ENCODE results near the gene HDAC5. TPM values are rescaled to one million over a fixed set of nuclear protein-coding genes. Genes with fewer than 3 reads are reported as not detected.

The HDAC5 gene
- total RNA-seq, 2 experiments from 2014 or later, result 31.4 to 41.5 TPM

GRCh38 chr17:44106801-44107200 is 16.6 kb downstream of the HDAC5 start:
- Histone ChIP-seq H3K9me3 (ENCODE audit: low read length) (no peaks in the 10 kb centered on the region), H3K36me3 (ENCODE audit: insufficient read depth, low read length) (peaks cover 4% of the 10 kb centered on the region), H3K4me2 (ENCODE audit: low read length) (no peak overlapping the region), H3K79me2 (ENCODE audit: insufficient read depth, low read depth, low read length) (no peaks in the 10 kb centered on the region), H2AFZ (ENCODE audit: low read length) (no peak overlapping the region), H3K4me3 (ENCODE audit: low read depth, low read length, poor library complexity, severe bottlenecking) (no peak overlapping the region), H3K27ac (ENCODE audit: low read depth, low read length, poor library complexity, severe bottlenecking) (no peak overlapping the region), H3K4me1 (ENCODE audit: insufficient read depth, low read length, poor library complexity, severe bottlenecking) (peaks cover 32% of the 10 kb centered on the region), H3K9me2 (ENCODE audit: insufficient read depth, low read length) (no peaks in the 10 kb centered on the region), H4K20me1 (ENCODE audit: insufficient read depth, low read length) (no peaks in the 10 kb centered on the region)
- TF ChIP-seq CTCF (conservative IDR thresholded peaks at IDR 0.05; ENCODE audit: low read length) (no peak), EZH2phosphoT487 (IDR thresholded peaks at IDR 0.05; ENCODE audit: borderline replicate concordance, low read depth, low read length) (no peak)
- DNase-seq (ENCODE audit: low spot score), result no peak
- ChIA-PET POLR2A (interaction anchor here (0.6 kb wide), 1 partner anchor 110 kb away, joined by 3 read pairs; no protein-coding TSS in a partner anchor), CTCF (ENCODE audit: unreplicated experiment) (no interaction called here)
- intact Hi-C loops (cut with micrococcal nuclease; ENCODE audit: unreplicated experiment), result no loop called here
- no TSS peak for BruUV-seq (replicated peaks)

- H3K4me2 ChIP-seq (ENCODE audit: low read length), result peak overlapping the region; percentile 28
- H3K27ac ChIP-seq (ENCODE audit: low read depth, low read length, poor library complexity, severe bottlenecking), result peak overlapping the region; percentile 2
- no peak overlapping the region for H2AFZ ChIP-seq (ENCODE audit: low read length)
- BruUV-seq (replicated peaks), result no TSS peak
- no peaks in the 10 kb centered on the region for H3K9me2 ChIP-seq (ENCODE audit: insufficient read depth, low read length)
- no peaks in the 10 kb centered on the region for H4K20me1 ChIP-seq (ENCODE audit: insufficient read depth, low read length)
- peaks cover 24% of the 10 kb centered on the region for H3K4me1 ChIP-seq (ENCODE audit: insufficient read depth, low read length, poor library complexity, severe bottlenecking)
- TF ChIP-seq CTCF (conservative IDR thresholded peaks at IDR 0.05; ENCODE audit: low read length) (0 out of 2 replicates have a peak, but pooled peaks have one; percentile 9), EZH2phosphoT487 (IDR thresholded peaks at IDR 0.05; ENCODE audit: borderline replicate concordance, low read depth, low read length) (no peak)
- intact Hi-C loops (cut with micrococcal nuclease; ENCODE audit: unreplicated experiment), result no loop called here
- DNase-seq (ENCODE audit: low spot score), result peak; percentile 54
- CTCF ChIA-PET (ENCODE audit: unreplicated experiment), result interaction anchor here (0.6 kb wide), 1 partner anchor 9 kb away, joined by 5 read pairs; no protein-coding TSS in a partner anchor
- H3K4me3 ChIP-seq (ENCODE audit: low read depth, low read length, poor library complexity, severe bottlenecking), result no peak overlapping the region
- peaks cover 4% of the 10 kb centered on the region for H3K36me3 ChIP-seq (ENCODE audit: insufficient read depth, low read length)
- no peaks in the 10 kb centered on the region for H3K79me2 ChIP-seq (ENCODE audit: insufficient read depth, low read depth, low read length)
- no peaks in the 10 kb centered on the region for H3K9me3 ChIP-seq (ENCODE audit: low read length)
- POLR2A ChIA-PET, result interaction anchor here (0.7 kb wide), 1 partner anchor 31 kb away, joined by 3 read pairs; no protein-coding TSS in a partner anchor
Measured at GRCh38 chr17:44105941-44106340, 17.5 kb downstream of the HDAC5 start.

- no TSS peak for BruUV-seq (replicated peaks)
- Histone ChIP-seq H3K9me3 (ENCODE audit: low read length) (no peaks in the 10 kb centered on the region), H4K20me1 (ENCODE audit: insufficient read depth, low read length) (no peaks in the 10 kb centered on the region), H3K27ac (ENCODE audit: low read depth, low read length, poor library complexity, severe bottlenecking) (peak overlapping the region; percentile 2), H3K36me3 (ENCODE audit: insufficient read depth, low read length) (peaks cover 4% of the 10 kb centered on the region), H3K4me2 (ENCODE audit: low read length) (peak overlapping the region; percentile 28), H3K79me2 (ENCODE audit: insufficient read depth, low read depth, low read length) (no peaks in the 10 kb centered on the region), H3K4me3 (ENCODE audit: low read depth, low read length, poor library complexity, severe bottlenecking) (no peak overlapping the region), H3K4me1 (ENCODE audit: insufficient read depth, low read length, poor library complexity, severe bottlenecking) (peaks cover 19% of the 10 kb centered on the region), H2AFZ (ENCODE audit: low read length) (no peak overlapping the region), H3K9me2 (ENCODE audit: insufficient read depth, low read length) (no peaks in the 10 kb centered on the region)
- ChIA-PET POLR2A (interaction anchor here (0.7 kb wide), 1 partner anchor 30 kb away, joined by 3 read pairs; no protein-coding TSS in a partner anchor), CTCF (ENCODE audit: unreplicated experiment) (no interaction called here)
- TF ChIP-seq CTCF (conservative IDR thresholded peaks at IDR 0.05; ENCODE audit: low read length) (no peak), EZH2phosphoT487 (IDR thresholded peaks at IDR 0.05; ENCODE audit: borderline replicate concordance, low read depth, low read length) (no peak)
- intact Hi-C loops (cut with micrococcal nuclease; ENCODE audit: unreplicated experiment), result no loop called here
- DNase-seq (ENCODE audit: low spot score), result no peak
Measured at GRCh38 chr17:44105483-44105882, 18.0 kb downstream of the HDAC5 start.

Measured in OCI-LY7 (cell line).